ENCODE measurements around the gene CLHC1. TPM values are rescaled to one million over a fixed set of nuclear protein-coding genes. Genes with fewer than 3 reads are reported as not detected.
A peak's percentile ranks its signal among the peaks of the same experiment; 100 is the strongest.

Gene CLHC1
- total RNA-seq, 2 donors from 2014 or later = 3.5 to 7.1 TPM

- Mint-ChIP-seq H3K27me3 (peaks cover 11% of the 10 kb centered on the region), H3K4me1 (peaks cover 19% of the 10 kb centered on the region), H3K4me3 (no peak overlapping the region), H3K36me3 (ENCODE audit: low read depth) (no peaks in the 10 kb centered on the region), H3K27ac (no peak overlapping the region)
- DNase-seq = no peak
- no peaks in the 10 kb centered on the region for H3K9me3 ChIP-seq (ENCODE audit: control insufficient read depth, low read length, poor library complexity, severe bottlenecking)
- no peak for ATAC-seq
These were observed 71.7 kb downstream of the CLHC1 start for GRCh38 chr2:55160422-55160821.

- H3K4me1 Mint-ChIP-seq = peaks cover 17% of the 10 kb centered on the region
- no peaks in the 10 kb centered on the region for H3K36me3 Mint-ChIP-seq (ENCODE audit: low read depth)
- H3K27me3 Mint-ChIP-seq = peaks cover 11% of the 10 kb centered on the region
- H3K9me3 ChIP-seq (ENCODE audit: control insufficient read depth, low read length, poor library complexity, severe bottlenecking) = no peaks in the 10 kb centered on the region
- no peak for DNase-seq
- H3K4me3 Mint-ChIP-seq = no peak overlapping the region
- no peak overlapping the region for H3K27ac Mint-ChIP-seq
- ATAC-seq = no peak
These were observed 72.3 kb downstream of the CLHC1 start for GRCh38 chr2:55159752-55160151.

GRCh38 chr2:55159037-55159651 lies 72.9 kb downstream of the CLHC1 start:
- ATAC-seq = no peak

GRCh38 chr2:55158111-55158814 lies 73.8 kb downstream of the CLHC1 start:
- no peaks in the 10 kb centered on the region for H3K36me3 Mint-ChIP-seq (ENCODE audit: low read depth)
- no peak overlapping the region for H3K27ac Mint-ChIP-seq
- H3K4me1 Mint-ChIP-seq = peaks cover 17% of the 10 kb centered on the region
- ATAC-seq = no peak
- H3K4me3 Mint-ChIP-seq = no peak overlapping the region
- peaks cover 10% of the 10 kb centered on the region for H3K27me3 Mint-ChIP-seq
- no peak for DNase-seq
- no peaks in the 10 kb centered on the region for H3K9me3 ChIP-seq (ENCODE audit: control insufficient read depth, low read length, poor library complexity, severe bottlenecking)

More at GRCh38 chr2:55159037-55159651, 72.9 kb downstream of the CLHC1 start:
- H3K4me1 Mint-ChIP-seq = peaks cover 17% of the 10 kb centered on the region
- no peak overlapping the region for H3K27ac Mint-ChIP-seq
- peaks cover 11% of the 10 kb centered on the region for H3K27me3 Mint-ChIP-seq
- no peaks in the 10 kb centered on the region for H3K9me3 ChIP-seq (ENCODE audit: control insufficient read depth, low read length, poor library complexity, severe bottlenecking)
- no peak overlapping the region for H3K4me3 Mint-ChIP-seq
- no peaks in the 10 kb centered on the region for H3K36me3 Mint-ChIP-seq (ENCODE audit: low read depth)
- no peak for DNase-seq

- H3K4me1 Mint-ChIP-seq = peaks cover 13% of the 10 kb centered on the region
- H3K27ac Mint-ChIP-seq = peak overlapping the region; percentile 11
- no peak for ATAC-seq
- DNase-seq = no peak
- H3K4me3 Mint-ChIP-seq = no peak overlapping the region
- H3K36me3 Mint-ChIP-seq (ENCODE audit: low read depth) = no peaks in the 10 kb centered on the region
- H3K27me3 Mint-ChIP-seq = peaks cover 6% of the 10 kb centered on the region
- H3K9me3 ChIP-seq (ENCODE audit: control insufficient read depth, low read length, poor library complexity, severe bottlenecking) = no peaks in the 10 kb centered on the region
These were observed 74.6 kb downstream of the CLHC1 start for GRCh38 chr2:55157474-55157884.

- ATAC-seq = no peak
- H3K9me3 ChIP-seq (ENCODE audit: control insufficient read depth, low read length, poor library complexity, severe bottlenecking) = no peaks in the 10 kb centered on the region
- Mint-ChIP-seq H3K36me3 (ENCODE audit: low read depth) (no peaks in the 10 kb centered on the region), H3K4me1 (peaks cover 13% of the 10 kb centered on the region), H3K27me3 (peaks cover 5% of the 10 kb centered on the region), H3K27ac (peak overlapping the region; percentile 11), H3K4me3 (no peak overlapping the region)
- no peak for DNase-seq
These were observed 75.1 kb downstream of the CLHC1 start for GRCh38 chr2:55156984-55157383.

- Mint-ChIP-seq H3K4me1 (peaks cover 13% of the 10 kb centered on the region), H3K36me3 (ENCODE audit: low read depth) (peaks cover 4% of the 10 kb centered on the region)
- no peak for ATAC-seq
These were observed 75.8 kb downstream of the CLHC1 start for GRCh38 chr2:55156326-55156725.

GRCh38 chr2:55155764-55156281 lies 76.3 kb downstream of the CLHC1 start:
- Mint-ChIP-seq H3K4me3 (no peak overlapping the region), H3K36me3 (ENCODE audit: low read depth) (peaks cover 4% of the 10 kb centered on the region), H3K27me3 (no peaks in the 10 kb centered on the region), H3K27ac (no peak overlapping the region), H3K4me1 (peaks cover 13% of the 10 kb centered on the region)
- ATAC-seq (no peak), DNase-seq (no peak)
- H3K9me3 ChIP-seq (ENCODE audit: control insufficient read depth, low read length, poor library complexity, severe bottlenecking) = no peaks in the 10 kb centered on the region

More at GRCh38 chr2:55156326-55156725, 75.8 kb downstream of the CLHC1 start:
- H3K27me3 Mint-ChIP-seq = no peaks in the 10 kb centered on the region
- H3K4me3 Mint-ChIP-seq = no peak overlapping the region
- H3K27ac Mint-ChIP-seq = no peak overlapping the region
- DNase-seq = no peak
- H3K9me3 ChIP-seq (ENCODE audit: control insufficient read depth, low read length, poor library complexity, severe bottlenecking) = no peaks in the 10 kb centered on the region

GRCh38 chr2:55155206-55155605 lies 76.9 kb downstream of the CLHC1 start:
- Mint-ChIP-seq H3K27ac (no peak overlapping the region), H3K4me3 (no peak overlapping the region), H3K36me3 (ENCODE audit: low read depth) (peaks cover 4% of the 10 kb centered on the region), H3K4me1 (peaks cover 13% of the 10 kb centered on the region), H3K27me3 (no peaks in the 10 kb centered on the region)
- ATAC-seq (no peak), DNase-seq (no peak)
- no peaks in the 10 kb centered on the region for H3K9me3 ChIP-seq (ENCODE audit: control insufficient read depth, low read length, poor library complexity, severe bottlenecking)

- H3K9me3 ChIP-seq (ENCODE audit: control insufficient read depth, low read length, poor library complexity, severe bottlenecking) = no peaks in the 10 kb centered on the region
- Mint-ChIP-seq H3K36me3 (ENCODE audit: low read depth) (peaks cover 4% of the 10 kb centered on the region), H3K4me1 (peaks cover 13% of the 10 kb centered on the region), H3K27ac (no peak overlapping the region), H3K4me3 (no peak overlapping the region), H3K27me3 (no peaks in the 10 kb centered on the region)
- ATAC-seq (no peak), DNase-seq (no peak)
These were observed 77.5 kb downstream of the CLHC1 start for GRCh38 chr2:55154525-55155030.

GRCh38 chr2:55153584-55154299 lies 78.4 kb downstream of the CLHC1 start:
- no peak for ATAC-seq
- H3K4me1 Mint-ChIP-seq = peaks cover 13% of the 10 kb centered on the region
- no peaks in the 10 kb centered on the region for H3K27me3 Mint-ChIP-seq

GRCh38 chr2:55152475-55153412 lies 79.3 kb downstream of the CLHC1 start:
- Mint-ChIP-seq H3K27me3 (no peaks in the 10 kb centered on the region), H3K4me1 (peaks cover 11% of the 10 kb centered on the region), H3K4me3 (no peak overlapping the region), H3K36me3 (ENCODE audit: low read depth) (peaks cover 4% of the 10 kb centered on the region), H3K27ac (no peak overlapping the region)
- no peaks in the 10 kb centered on the region for H3K9me3 ChIP-seq (ENCODE audit: control insufficient read depth, low read length, poor library complexity, severe bottlenecking)
- DNase-seq = no peak
- no peak for ATAC-seq

More at GRCh38 chr2:55153584-55154299, 78.4 kb downstream of the CLHC1 start:
- Mint-ChIP-seq H3K4me3 (no peak overlapping the region), H3K36me3 (ENCODE audit: low read depth) (peaks cover 4% of the 10 kb centered on the region), H3K27ac (no peak overlapping the region)
- DNase-seq = no peak
- no peaks in the 10 kb centered on the region for H3K9me3 ChIP-seq (ENCODE audit: control insufficient read depth, low read length, poor library complexity, severe bottlenecking)

Measured in T-helper 17 cell (primary cell).